GM23338 (cell line): Measurements from ENCODE around the gene SERPINA3. TPM values are rescaled to one million over a fixed set of nuclear protein-coding genes. Genes with fewer than 3 reads are reported as not detected.

Experiments used
- ATAC-seq: fragments of 200-7000 bp; cut with Tn5 transposase; 3 replicates; pipeline ENCODE4 v1.9.1; 2020
- DNase-seq: peaks from one replicate; pipeline ENCODE4 v3.0.0-alpha.2; 2015; ENCODE audit warnings: low spot score
- H2AFZ ChIP-seq: fragments of 200-600 bp; sonication (generic); 2 replicates; pipeline ENCODE4 v1.8.0; 2016; ENCODE audit warnings: antibody characterized with exemption, mild to moderate bottlenecking, moderate library complexity
- H3F3A ChIP-seq: fragments of 200-600 bp; sonication (generic); replicated peaks from 2 replicates; pipeline ENCODE4 v1.8.0; 2017; ENCODE audit warnings: antibody characterized with exemption, mixed run types, low read depth
- H3K27ac ChIP-seq: fragments of 200-600 bp; sonication (generic); 2 replicates; pipeline ENCODE4 v1.6.1; 2016; ENCODE audit warnings: low read depth
- H3K27me3 ChIP-seq: fragments of 200-600 bp; sonication (generic); 2 replicates; pipeline ENCODE4 v1.8.0; 2016; ENCODE audit warnings: mild to moderate bottlenecking, mixed run types, moderate library complexity; ENCODE audit not compliant: insufficient read depth
- H3K36me3 ChIP-seq: fragments of 200-600 bp; sonication (generic); 2 replicates; pipeline ENCODE4 v1.8.0; 2016; ENCODE audit warnings: mild to moderate bottlenecking; ENCODE audit not compliant: insufficient read depth
- H3K4me1 ChIP-seq: fragments of 200-600 bp; sonication (generic); 2 replicates; pipeline ENCODE4 v1.8.0; 2016; ENCODE audit warnings: mild to moderate bottlenecking, moderate library complexity; ENCODE audit not compliant: insufficient read depth
- H3K4me2 ChIP-seq: fragments of 200-600 bp; sonication (generic); 2 replicates; pipeline ENCODE4 v1.7.1; 2017; ENCODE audit warnings: mixed run types
- H3K4me3 ChIP-seq: fragments of 200-600 bp; sonication (generic); 2 replicates; pipeline ENCODE4 v1.6.1; 2016; ENCODE audit warnings: mixed run types
- H3K79me2 ChIP-seq: fragments of 200-600 bp; sonication (generic); replicated peaks from 2 replicates; pipeline ENCODE4 v1.8.0; 2017; ENCODE audit warnings: mild to moderate bottlenecking; ENCODE audit not compliant: insufficient read depth
- H3K9me2 ChIP-seq: fragments of 200-600 bp; sonication (generic); 2 replicates; pipeline ENCODE4 v1.8.0; 2017; ENCODE audit not compliant: insufficient read depth
- H4K20me1 ChIP-seq: fragments of 200-600 bp; sonication (generic); replicated peaks from 2 replicates; pipeline ENCODE4 v1.8.0; 2017; ENCODE audit warnings: mild to moderate bottlenecking; ENCODE audit not compliant: insufficient read depth
- H3K27ac Mint-ChIP-seq: 2 replicates; pipeline ENCODE4 v1.8.0; 2020; ENCODE audit warnings: inconsistent platforms, mild to moderate bottlenecking, moderate library complexity, mixed read lengths
- H3K27me3 Mint-ChIP-seq: 3 replicates; pipeline ENCODE4 v1.8.0; 2022; ENCODE audit warnings: low read depth, mild to moderate bottlenecking, moderate library complexity, mixed read lengths, inconsistent platforms; ENCODE audit not compliant: insufficient read depth, poor library complexity
- H3K36me3 Mint-ChIP-seq: 3 replicates; pipeline ENCODE4 v1.8.0; 2021; ENCODE audit warnings: low read depth, mild to moderate bottlenecking, inconsistent platforms, moderate library complexity, mixed read lengths
- H3K4me1 Mint-ChIP-seq: 3 replicates; pipeline ENCODE4 v1.8.0; 2020; ENCODE audit warnings: mild to moderate bottlenecking, inconsistent platforms, mixed read lengths
- H3K4me3 Mint-ChIP-seq: 3 replicates; pipeline ENCODE4 v1.8.0; 2021; ENCODE audit warnings: moderate library complexity, mild to moderate bottlenecking, inconsistent platforms, mixed read lengths
- H3K9me3 Mint-ChIP-seq: 3 replicates; pipeline ENCODE4 v1.8.0; 2020; ENCODE audit warnings: moderate library complexity, mild to moderate bottlenecking, inconsistent platforms, mixed read lengths
- CREB1 ChIP-seq: fragments of 250-450 bp; sonication (Bioruptor Pico); IDR thresholded peaks from 2 replicates; pipeline ENCODE4 v1.5.0; 2020; ENCODE audit warnings: low read depth, mild to moderate bottlenecking, moderate library complexity
- CTCF ChIP-seq, 2 experiments: fragments of 200-600 bp in 1 of 2; sonication (generic) in 1 of 2; conservative IDR thresholded peaks; 2 replicates each; pipeline versions ENCODE4 v1.5.1 to v1.6.1; 2016 to 2017; ENCODE audit warnings: antibody characterized with exemption in 2 of 2, low read depth in 2 of 2, mild to moderate bottlenecking in 2 of 2, moderate library complexity in 1 of 2
- ETS1 ChIP-seq: IDR thresholded peaks from 2 replicates; pipeline ENCODE4 v1.6.1; 2016; ENCODE audit warnings: antibody characterized with exemption
- EZH2 ChIP-seq: fragments of 200-600 bp; sonication (generic); IDR thresholded peaks from one replicate; pipeline ENCODE4 v1.8.0; 2017; ENCODE audit warnings: antibody characterized with exemption, mild to moderate bottlenecking, low read depth; ENCODE audit not compliant: unreplicated experiment
- EZH2phosphoT487 ChIP-seq: fragments of 200-600 bp; sonication (generic); IDR thresholded peaks from one replicate; pipeline ENCODE4 v1.8.1; 2018; ENCODE audit warnings: antibody characterized with exemption; ENCODE audit not compliant: unreplicated experiment
- JUNB ChIP-seq: IDR thresholded peaks from one replicate; pipeline ENCODE4 v1.6.1; 2016; ENCODE audit warnings: antibody characterized with exemption; ENCODE audit not compliant: unreplicated experiment
- NANOG ChIP-seq: IDR thresholded peaks from 2 replicates; pipeline ENCODE4 v1.6.1; 2016; ENCODE audit warnings: antibody characterized with exemption, borderline replicate concordance
- POLR2AphosphoS5 ChIP-seq: IDR thresholded peaks from 2 replicates; pipeline ENCODE4 v1.6.1; 2016; ENCODE audit warnings: antibody characterized with exemption, low read depth
- REST ChIP-seq: IDR thresholded peaks from one replicate; pipeline ENCODE4 v1.6.1; 2018; ENCODE audit warnings: antibody characterized with exemption; ENCODE audit not compliant: unreplicated experiment
- STAT1 ChIP-seq: IDR thresholded peaks from one replicate; pipeline ENCODE4 v1.6.1; 2016; ENCODE audit warnings: antibody characterized with exemption; ENCODE audit not compliant: unreplicated experiment
- ZNF114 ChIP-seq: fragments of 250-450 bp; sonication (Bioruptor Pico); IDR thresholded peaks from 2 replicates; pipeline ENCODE4 v1.5.0; 2020; ENCODE audit warnings: mild to moderate bottlenecking, moderate library complexity
- ZNF331 ChIP-seq: fragments of 250-450 bp; sonication (Bioruptor Pico); IDR thresholded peaks from 2 replicates; pipeline ENCODE4 v1.5.0; 2020; ENCODE audit warnings: low read depth, mild to moderate bottlenecking, moderate library complexity
- ZNF462 ChIP-seq: fragments of 250-450 bp; sonication (Bioruptor Pico); IDR thresholded peaks from 2 replicates; pipeline ENCODE4 v1.5.0; 2020; ENCODE audit warnings: mild to moderate bottlenecking, moderate library complexity
- polyA plus RNA-seq: library from polyadenylated mRNA; unstranded; fragments of >200 nt; fragmentation: Nextera tagmentation; extraction: Ambion mirVana; gene quantifications from 2 replicates; pipeline ENCODE4 v1.2.1, GENCODE V29; 2016
- total RNA-seq: library from RNA; depleted of rRNA; stranded (reverse); fragments of >200 nt; shearing (Covaris generic); gene quantifications from 2 replicates; pipeline ENCODE4 v1.2.3, GENCODE V29; 2014

SERPINA3 gene
- total and polyA plus RNA-seq, 2 experiments from 2014 or later, result not detected

GRCh38 chr14:94650444-94650775 is 38.2 kb downstream of the SERPINA3 start:
- H3K4me3 Mint-ChIP-seq, result no peak overlapping the region
- DNase-seq, result no peak
- Histone ChIP-seq H3K4me1 (no peaks in the 10 kb centered on the region), H3K27me3 (no peaks in the 10 kb centered on the region), H3K4me2 (no peak overlapping the region), H3K79me2 (no peaks in the 10 kb centered on the region), H2AFZ (no peak overlapping the region), H3K9me2 (0 out of 2 replicates have a peak, but pooled peaks cover 5% of the 10 kb centered on the region), H3K36me3 (no peaks in the 10 kb centered on the region), H3F3A (no peaks in the 10 kb centered on the region), H3K27ac (no peak overlapping the region), H3K4me3 (no peak overlapping the region), H4K20me1 (no peaks in the 10 kb centered on the region)
- H3K9me3 Mint-ChIP-seq, result peaks cover 9% of the 10 kb centered on the region; the same call in 2 of the 3 replicates
- ATAC-seq, result no peak
- H3K27me3 Mint-ChIP-seq, result no peaks in the 10 kb centered on the region
- TF ChIP-seq EZH2phosphoT487 (no peak), POLR2AphosphoS5 (no peak), STAT1 (no peak), ZNF114 (CRISPR knock-in tag) (no peak), EZH2 (no peak), ZNF462 (CRISPR knock-in tag) (no peak), ZNF331 (CRISPR knock-in tag) (no peak), CTCF (conservative IDR thresholded peaks at IDR 0.05; ENCODE audit: low read depth in 2 of 2) (no peak), REST (no peak), NANOG (no peak), CREB1 (CRISPR knock-in tag) (no peak), ETS1 (no peak), JUNB (no peak)
- H3K36me3 Mint-ChIP-seq, result no peaks in the 10 kb centered on the region; the same call in 2 of the 3 replicates
- H3K27ac Mint-ChIP-seq, result no peak overlapping the region
- H3K4me1 Mint-ChIP-seq, result no peaks in the 10 kb centered on the region
